Measurements from ENCODE around the gene RHBDF2. TPM values are rescaled to one million over a fixed set of nuclear protein-coding genes. Genes with fewer than 3 reads are reported as not detected.

Gene RHBDF2
- total RNA-seq, 1 donor from 2014 or later, result 11.8 TPM

GRCh38 chr17:76547183-76547641 is 46.0 kb upstream of the RHBDF2 start:
- H3K4me1 Mint-ChIP-seq (ENCODE audit: low read depth), result peaks cover 18% of the 10 kb centered on the region
- peak; percentile 48 for DNase-seq (ENCODE audit: low spot score, unreplicated experiment)
- no peak overlapping the region for H3K27ac Mint-ChIP-seq
- no peak overlapping the region for H3K4me3 Mint-ChIP-seq (ENCODE audit: low read depth)
- peaks cover 30% of the 10 kb centered on the region for H3K27me3 Mint-ChIP-seq
- no peaks in the 10 kb centered on the region for H3K9me3 Mint-ChIP-seq (ENCODE audit: low read depth)
- TF ChIP-seq CTCF (IDR thresholded peaks at IDR 0.05; ENCODE audit: unreplicated experiment), result peak; percentile 68
- H3K36me3 Mint-ChIP-seq (ENCODE audit: insufficient read depth), result no peaks in the 10 kb centered on the region

GRCh38 chr17:76546556-76547182 is 45.4 kb upstream of the RHBDF2 start:
- no peak for TF ChIP-seq CTCF (IDR thresholded peaks at IDR 0.05; ENCODE audit: unreplicated experiment)
- H3K27ac Mint-ChIP-seq, result no peak overlapping the region
- no peak for DNase-seq (ENCODE audit: low spot score, unreplicated experiment)
- H3K4me1 Mint-ChIP-seq (ENCODE audit: low read depth), result peaks cover 18% of the 10 kb centered on the region
- H3K4me3 Mint-ChIP-seq (ENCODE audit: low read depth), result no peak overlapping the region
- no peaks in the 10 kb centered on the region for H3K36me3 Mint-ChIP-seq (ENCODE audit: insufficient read depth)
- H3K9me3 Mint-ChIP-seq (ENCODE audit: low read depth), result no peaks in the 10 kb centered on the region
- H3K27me3 Mint-ChIP-seq, result peaks cover 36% of the 10 kb centered on the region

- no peak overlapping the region for H3K27ac Mint-ChIP-seq
- peaks cover 17% of the 10 kb centered on the region for H3K4me1 Mint-ChIP-seq (ENCODE audit: low read depth)
- no peaks in the 10 kb centered on the region for H3K36me3 Mint-ChIP-seq (ENCODE audit: insufficient read depth)
- H3K4me3 Mint-ChIP-seq (ENCODE audit: low read depth), result no peak overlapping the region
- H3K27me3 Mint-ChIP-seq, result peaks cover 37% of the 10 kb centered on the region
- DNase-seq (ENCODE audit: low spot score, unreplicated experiment), result no peak
- TF ChIP-seq CTCF (IDR thresholded peaks at IDR 0.05; ENCODE audit: unreplicated experiment), result no peak
- H3K9me3 Mint-ChIP-seq (ENCODE audit: low read depth), result no peaks in the 10 kb centered on the region
These were observed 44.8 kb upstream of the RHBDF2 start for GRCh38 chr17:76545918-76546555.

GRCh38 chr17:76544546-76545365 is 43.5 kb upstream of the RHBDF2 start:
- peaks cover 40% of the 10 kb centered on the region for H3K27me3 Mint-ChIP-seq
- H3K36me3 Mint-ChIP-seq (ENCODE audit: insufficient read depth), result no peaks in the 10 kb centered on the region
- H3K27ac Mint-ChIP-seq, result no peak overlapping the region
- no peak overlapping the region for H3K4me3 Mint-ChIP-seq (ENCODE audit: low read depth)
- no peaks in the 10 kb centered on the region for H3K9me3 Mint-ChIP-seq (ENCODE audit: low read depth)
- H3K4me1 Mint-ChIP-seq (ENCODE audit: low read depth), result peaks cover 16% of the 10 kb centered on the region
- no peak for DNase-seq (ENCODE audit: low spot score, unreplicated experiment)
- no peak for TF ChIP-seq CTCF (IDR thresholded peaks at IDR 0.05; ENCODE audit: unreplicated experiment)

- H3K27ac Mint-ChIP-seq, result no peak overlapping the region
- H3K4me1 Mint-ChIP-seq (ENCODE audit: low read depth), result peaks cover 18% of the 10 kb centered on the region
- H3K9me3 Mint-ChIP-seq (ENCODE audit: low read depth), result no peaks in the 10 kb centered on the region
- no peaks in the 10 kb centered on the region for H3K36me3 Mint-ChIP-seq (ENCODE audit: insufficient read depth)
- TF ChIP-seq CTCF (IDR thresholded peaks at IDR 0.05; ENCODE audit: unreplicated experiment), result no peak
- H3K27me3 Mint-ChIP-seq, result peaks cover 47% of the 10 kb centered on the region
- no peak overlapping the region for H3K4me3 Mint-ChIP-seq (ENCODE audit: low read depth)
- no peak for DNase-seq (ENCODE audit: low spot score, unreplicated experiment)
These were observed 42.8 kb upstream of the RHBDF2 start for GRCh38 chr17:76543826-76544545.
